Germinal center (tissue), 1 donor: Measurements from ENCODE around the gene IGF2BP3.
"Not testable (repeated sequence)": the region's sequence is repeated elsewhere in the genome, so short reads cannot be mapped to it uniquely, and the experiment has no call there.

Experiments
- DNase-seq: peaks from one replicate; pipeline ENCODE4 v3.0.0; 2012; ENCODE audit warnings: mixed read lengths, low spot score

Gene IGF2BP3

GRCh38 chr7:23338863-23339262 is 131.4 kb downstream of the IGF2BP3 start:
- no peak for DNase-seq

GRCh38 chr7:23338439-23338838 is 131.9 kb downstream of the IGF2BP3 start:
- DNase-seq, result no peak

GRCh38 chr7:23337374-23337773 is 132.9 kb downstream of the IGF2BP3 start:
- DNase-seq, result no peak

- DNase-seq, result no peak
Measured at GRCh38 chr7:23336799-23337283, 133.4 kb downstream of the IGF2BP3 start.

- DNase-seq, result no peak
Measured at GRCh38 chr7:23336086-23336485, 134.2 kb downstream of the IGF2BP3 start.

- no peak for DNase-seq
Measured at GRCh38 chr7:23335621-23336020, 134.7 kb downstream of the IGF2BP3 start.

- no peak for DNase-seq
Measured at GRCh38 chr7:23335136-23335535, 135.2 kb downstream of the IGF2BP3 start.

GRCh38 chr7:23334482-23335056 is 135.7 kb downstream of the IGF2BP3 start:
- no peak for DNase-seq

GRCh38 chr7:23333671-23334246 is 136.5 kb downstream of the IGF2BP3 start:
- DNase-seq, result no peak

- DNase-seq, result no peak
Measured at GRCh38 chr7:23332910-23333612, 137.2 kb downstream of the IGF2BP3 start.

- no peak for DNase-seq
Measured at GRCh38 chr7:23332193-23332592, 138.1 kb downstream of the IGF2BP3 start.

- no peak for DNase-seq
Measured at GRCh38 chr7:23331132-23331531, 139.2 kb downstream of the IGF2BP3 start.

GRCh38 chr7:23315366-23315765 is 154.9 kb downstream of the IGF2BP3 start:
- DNase-seq, result no peak

- not testable (repeated sequence) for DNase-seq
Measured at GRCh38 chr7:23312141-23312540, 158.2 kb downstream of the IGF2BP3 start.

- no peak for DNase-seq
Measured at GRCh38 chr7:23308754-23309153, 161.5 kb downstream of the IGF2BP3 start.

GRCh38 chr7:23306936-23307521 is 163.3 kb downstream of the IGF2BP3 start:
- no peak for DNase-seq

- peak; percentile 12 for DNase-seq
Measured at GRCh38 chr7:23299770-23300300, 170.5 kb downstream of the IGF2BP3 start.

- DNase-seq, result peak; percentile 94
Measured at GRCh38 chr7:23298885-23299769, 171.2 kb downstream of the IGF2BP3 start, which contains the start of gene MALSU1. Gene MALSU1 (plus strand): TSS chr7:23299339. CDS start chr7:23299353, 14 bp downstream.

GRCh38 chr7:23298141-23298881 is 172.0 kb downstream of the IGF2BP3 start:
- DNase-seq, result no peak

GRCh38 chr7:23295401-23295697 is 174.9 kb downstream of the IGF2BP3 start:
- no peak for DNase-seq
